ENCODE data around the gene GALNT13.

GALNT13 gene

GRCh38 chr2:154097833-154098398 lies 226.2 kb downstream of the GALNT13 start:
- TF ChIP-seq CTCF (IDR thresholded peaks at IDR 0.05; ENCODE audit: extremely low read depth, missing control alignments) = no peak
- no peak for DNase-seq (ENCODE audit: low spot score)

GRCh38 chr2:154120706-154121105 lies 249.0 kb downstream of the GALNT13 start:
- TF ChIP-seq CTCF (IDR thresholded peaks at IDR 0.05; ENCODE audit: extremely low read depth, missing control alignments) = no peak
- DNase-seq (ENCODE audit: low spot score) = no peak

- no peak for TF ChIP-seq CTCF (IDR thresholded peaks at IDR 0.05; ENCODE audit: extremely low read depth, missing control alignments)
- no peak for DNase-seq (ENCODE audit: low spot score)
These were observed 254.2 kb downstream of the GALNT13 start for GRCh38 chr2:154125891-154126290.

GRCh38 chr2:154130821-154131220 lies 259.1 kb downstream of the GALNT13 start:
- DNase-seq (ENCODE audit: low spot score) = no peak

GRCh38 chr2:154132827-154133226 lies 261.1 kb downstream of the GALNT13 start:
- TF ChIP-seq CTCF (IDR thresholded peaks at IDR 0.05; ENCODE audit: extremely low read depth, missing control alignments) = no peak
- DNase-seq (ENCODE audit: low spot score) = no peak

More at GRCh38 chr2:154130821-154131220, 259.1 kb downstream of the GALNT13 start:
- TF ChIP-seq CTCF (IDR thresholded peaks at IDR 0.05; ENCODE audit: extremely low read depth, missing control alignments) = no peak

GRCh38 chr2:154133823-154134222 lies 262.1 kb downstream of the GALNT13 start:
- no peak for TF ChIP-seq CTCF (IDR thresholded peaks at IDR 0.05; ENCODE audit: extremely low read depth, missing control alignments)
- no peak for DNase-seq (ENCODE audit: low spot score)

- DNase-seq (ENCODE audit: low spot score) = no peak
These were observed 268.7 kb downstream of the GALNT13 start for GRCh38 chr2:154140249-154141025.

More at GRCh38 chr2:154140249-154141025, 268.7 kb downstream of the GALNT13 start:
- no peak for TF ChIP-seq CTCF (IDR thresholded peaks at IDR 0.05; ENCODE audit: extremely low read depth, missing control alignments)
